Measurements from ENCODE around the gene CEP70. TPM values are rescaled to one million over a fixed set of nuclear protein-coding genes. Genes with fewer than 3 reads are reported as not detected.

Gene CEP70
- total and polyA plus RNA-seq, 3 experiments from 2014 or later, result 7.6 to 8.4 (median 8.0) TPM

DNA sequence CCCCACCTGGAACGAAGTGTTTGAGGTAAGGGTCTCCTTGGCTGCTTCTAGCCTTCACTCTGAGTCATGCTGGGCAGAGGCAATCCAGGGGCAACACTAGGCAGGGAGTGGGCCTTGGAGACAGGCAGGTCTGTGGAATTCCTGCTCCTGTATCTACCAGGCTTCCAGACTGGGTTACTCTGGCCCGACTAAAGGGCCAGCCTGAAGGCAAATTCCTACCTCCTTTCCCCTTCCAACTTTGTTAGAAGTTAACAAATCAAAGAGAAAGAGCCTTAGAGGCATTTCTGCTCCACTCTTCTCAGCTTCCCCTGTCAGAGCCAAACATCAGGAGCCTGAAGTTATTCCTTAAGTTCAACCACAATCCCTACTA lies 129.6 kb downstream of the CEP70 start:
- no peaks in the 10 kb centered on the region for H3K27me3 ChIP-seq (ENCODE audit: insufficient read depth, low read length, poor library complexity, severe bottlenecking)
- Mint-ChIP-seq H3K27ac (no peak overlapping the region), H3K4me3 (no peak overlapping the region), H3K27me3 (peaks cover 15 to 30% of the 10 kb centered on the region in 2 donors), H3K36me3 (no peaks in the 10 kb centered on the region), H3K4me1 (no peaks in the 10 kb centered on the region), H3K9me3 (no peaks in the 10 kb centered on the region)
- H3K27ac ChIP-seq (ENCODE audit: low read depth, low read length), result no peak overlapping the region
- ChIA-PET CTCF (no interaction called here), POLR2A (no interaction called here)
- H3K9me3 ChIP-seq (ENCODE audit: low read length), result no peaks in the 10 kb centered on the region
- no peaks in the 10 kb centered on the region for H3K4me1 ChIP-seq (ENCODE audit: insufficient read depth, low read length)
- DNase-seq, result no peak
- no peak overlapping the region for H3K4me3 ChIP-seq (ENCODE audit: low read length)
- H3K36me3 ChIP-seq (ENCODE audit: insufficient read depth, low read length), result no peaks in the 10 kb centered on the region

GRCh38 chr3:138463724-138464490 lies 130.2 kb downstream of the CEP70 start:
- POLR2A ChIA-PET, result no interaction called here
- no peaks in the 10 kb centered on the region for H3K4me1 Mint-ChIP-seq
- no peaks in the 10 kb centered on the region for H3K36me3 Mint-ChIP-seq
- DNase-seq, result no peak
- H3K36me3 ChIP-seq (ENCODE audit: insufficient read depth, low read length), result no peaks in the 10 kb centered on the region
- H3K27me3 Mint-ChIP-seq, result peaks cover 15 to 30% of the 10 kb centered on the region in 2 donors
- no peak overlapping the region for H3K4me3 Mint-ChIP-seq
- H3K9me3 ChIP-seq (ENCODE audit: low read length), result no peaks in the 10 kb centered on the region
- H3K27me3 ChIP-seq (ENCODE audit: insufficient read depth, low read length, poor library complexity, severe bottlenecking), result no peaks in the 10 kb centered on the region
- CTCF ChIA-PET, result no interaction called here
- no peak overlapping the region for H3K27ac Mint-ChIP-seq
- no peaks in the 10 kb centered on the region for H3K4me1 ChIP-seq (ENCODE audit: insufficient read depth, low read length)
- H3K9me3 Mint-ChIP-seq, result no peaks in the 10 kb centered on the region
- H3K27ac ChIP-seq (ENCODE audit: low read depth, low read length), result no peak overlapping the region
- H3K4me3 ChIP-seq (ENCODE audit: low read length), result no peak overlapping the region

GRCh38 chr3:138461896-138462295 lies 132.2 kb downstream of the CEP70 start:
- Mint-ChIP-seq H3K27me3 (peaks cover 12 to 23% of the 10 kb centered on the region in 2 donors), H3K27ac (no peak overlapping the region), H3K4me1 (no peaks in the 10 kb centered on the region), H3K9me3 (no peaks in the 10 kb centered on the region), H3K4me3 (no peak overlapping the region), H3K36me3 (no peaks in the 10 kb centered on the region)
- POLR2A ChIA-PET, result no interaction called here
- Histone ChIP-seq H3K36me3 (ENCODE audit: insufficient read depth, low read length) (no peaks in the 10 kb centered on the region), H3K27me3 (ENCODE audit: insufficient read depth, low read length, poor library complexity, severe bottlenecking) (no peaks in the 10 kb centered on the region), H3K4me1 (ENCODE audit: insufficient read depth, low read length) (no peaks in the 10 kb centered on the region), H3K4me3 (ENCODE audit: low read length) (no peak overlapping the region), H3K9me3 (ENCODE audit: low read length) (no peaks in the 10 kb centered on the region), H3K27ac (ENCODE audit: low read depth, low read length) (no peak overlapping the region)
- no peak for DNase-seq
- CTCF ChIA-PET, result no interaction called here

GRCh38 chr3:138461246-138461645 lies 132.8 kb downstream of the CEP70 start:
- ChIA-PET POLR2A (no interaction called here), CTCF (no interaction called here)
- Histone ChIP-seq H3K27ac (ENCODE audit: low read depth, low read length) (no peak overlapping the region), H3K36me3 (ENCODE audit: insufficient read depth, low read length) (no peaks in the 10 kb centered on the region), H3K27me3 (ENCODE audit: insufficient read depth, low read length, poor library complexity, severe bottlenecking) (no peaks in the 10 kb centered on the region), H3K4me3 (ENCODE audit: low read length) (no peak overlapping the region), H3K9me3 (ENCODE audit: low read length) (no peaks in the 10 kb centered on the region), H3K4me1 (ENCODE audit: insufficient read depth, low read length) (no peaks in the 10 kb centered on the region)
- Mint-ChIP-seq H3K36me3 (no peaks in the 10 kb centered on the region), H3K27me3 (peaks cover 11 to 23% of the 10 kb centered on the region in 2 donors), H3K4me1 (peaks cover 0 to under 1% (median under 1%) of the 10 kb centered on the region in 3 donors), H3K27ac (no peak overlapping the region), H3K9me3 (no peaks in the 10 kb centered on the region), H3K4me3 (no peak overlapping the region)
- DNase-seq, result no peak

DNA sequence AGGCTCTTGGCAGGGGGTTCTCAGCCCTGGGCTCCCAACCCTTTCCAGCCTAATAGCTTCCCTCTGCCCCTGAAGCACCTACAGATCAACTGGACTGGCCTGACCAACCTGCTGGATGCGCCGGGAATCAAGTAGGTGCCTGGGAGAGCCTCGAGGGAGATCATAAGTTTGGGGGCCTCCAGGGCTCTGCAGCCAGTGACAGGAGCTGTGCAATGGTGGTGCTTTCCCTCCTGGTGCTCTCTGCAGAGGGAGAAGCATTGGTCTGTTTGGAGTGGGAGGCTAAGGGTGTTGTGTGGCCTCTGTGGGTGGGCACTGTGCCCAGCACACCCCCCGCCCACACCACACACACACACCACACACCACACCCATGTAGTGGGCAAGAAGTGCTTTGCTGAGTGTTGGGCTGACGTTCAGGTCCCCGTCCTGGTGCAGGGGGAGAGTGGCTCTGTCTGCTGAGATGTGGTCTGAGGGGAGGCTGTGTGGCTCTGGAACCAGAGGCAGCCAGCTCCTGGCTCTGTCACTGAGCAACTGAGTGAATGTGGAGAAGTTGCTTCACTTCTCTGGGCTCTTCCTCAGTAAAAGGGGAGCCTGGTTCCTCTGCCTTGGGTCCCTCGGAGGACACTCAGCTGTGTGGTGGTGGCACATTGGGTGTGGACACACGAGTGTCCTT lies 133.4 kb downstream of the CEP70 start:
- no peak for DNase-seq
- H3K27ac Mint-ChIP-seq, result no peak overlapping the region
- CTCF ChIA-PET, result no interaction called here

DNA sequence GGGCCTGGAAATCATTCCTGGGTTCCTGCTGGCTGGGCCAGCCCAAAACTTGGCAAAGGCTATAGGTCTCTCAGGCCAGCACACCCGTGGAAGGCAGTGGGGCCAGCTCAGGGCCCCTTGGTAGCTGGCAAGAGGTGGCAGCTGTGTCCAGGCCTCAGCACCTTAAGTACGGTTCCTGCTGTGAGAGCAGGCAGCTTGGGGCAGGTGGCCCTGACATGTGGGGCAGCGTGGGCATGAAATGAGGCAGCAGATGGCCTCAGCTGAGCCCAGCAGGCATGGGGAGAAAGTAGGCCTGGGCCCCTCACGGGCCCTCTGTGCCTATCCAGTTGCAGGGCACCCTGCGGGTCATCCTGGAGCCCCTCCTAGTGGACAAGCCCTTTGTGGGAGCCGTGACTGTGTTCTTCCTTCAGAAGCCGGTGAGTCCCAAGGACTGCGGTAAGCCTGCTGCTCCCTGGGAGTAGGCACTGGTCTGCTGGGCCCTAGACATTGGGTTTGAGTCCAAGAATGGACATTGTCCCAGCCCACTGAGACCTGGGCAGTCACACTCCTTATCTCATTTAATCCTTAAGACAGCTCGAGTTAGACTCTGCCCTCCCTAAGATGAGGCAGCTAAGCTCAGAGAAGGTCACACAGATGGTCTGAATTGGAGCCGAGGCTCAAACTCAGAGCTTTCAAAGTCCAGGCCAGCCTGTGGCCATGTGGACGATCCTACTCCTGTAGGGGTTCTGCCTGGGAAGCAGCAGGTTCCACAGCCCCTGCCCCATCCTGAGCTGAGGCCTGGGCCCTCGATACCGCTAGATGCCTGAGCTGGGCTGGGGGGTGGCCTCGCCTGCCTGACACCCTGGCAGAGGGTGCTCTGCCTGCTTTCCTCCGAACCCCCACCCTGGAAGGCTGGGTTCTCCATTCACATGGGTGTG lies 134.2 kb downstream of the CEP70 start:
- Mint-ChIP-seq H3K27me3 (peaks cover 14 to 22% of the 10 kb centered on the region in 2 donors), H3K4me1 (peaks cover 0 to 8% (median 8%) of the 10 kb centered on the region in 3 donors), H3K4me3 (no peak overlapping the region), H3K27ac (no peak overlapping the region), H3K9me3 (no peaks in the 10 kb centered on the region), H3K36me3 (no peaks in the 10 kb centered on the region)
- Histone ChIP-seq H3K4me3 (ENCODE audit: low read length) (no peak overlapping the region), H3K36me3 (ENCODE audit: insufficient read depth, low read length) (no peaks in the 10 kb centered on the region), H3K27me3 (ENCODE audit: insufficient read depth, low read length, poor library complexity, severe bottlenecking) (no peaks in the 10 kb centered on the region), H3K4me1 (ENCODE audit: insufficient read depth, low read length) (no peaks in the 10 kb centered on the region), H3K9me3 (ENCODE audit: low read length) (no peaks in the 10 kb centered on the region), H3K27ac (ENCODE audit: low read depth, low read length) (no peak overlapping the region)
- CTCF ChIA-PET, result interaction anchor here (1.0 kb wide), 1 partner anchor 42 kb away, joined by 4 read pairs; no protein-coding TSS in a partner anchor
- DNase-seq, result no peak
- POLR2A ChIA-PET, result no interaction called here

More for the DNA sequence above, 133.4 kb downstream of the CEP70 start:
- H3K36me3 Mint-ChIP-seq, result no peaks in the 10 kb centered on the region
- H3K4me1 Mint-ChIP-seq, result peaks cover 0 to 7% (median 6%) of the 10 kb centered on the region in 3 donors
- H3K36me3 ChIP-seq (ENCODE audit: insufficient read depth, low read length), result no peaks in the 10 kb centered on the region
- H3K9me3 ChIP-seq (ENCODE audit: low read length), result no peaks in the 10 kb centered on the region
- H3K4me3 ChIP-seq (ENCODE audit: low read length), result no peak overlapping the region
- no peaks in the 10 kb centered on the region for H3K9me3 Mint-ChIP-seq
- no peak overlapping the region for H3K27ac ChIP-seq (ENCODE audit: low read depth, low read length)
- no peak overlapping the region for H3K4me3 Mint-ChIP-seq
- peaks cover 13 to 23% of the 10 kb centered on the region in 2 donors for H3K27me3 Mint-ChIP-seq
- H3K27me3 ChIP-seq (ENCODE audit: insufficient read depth, low read length, poor library complexity, severe bottlenecking), result no peaks in the 10 kb centered on the region
- POLR2A ChIA-PET, result no interaction called here
- H3K4me1 ChIP-seq (ENCODE audit: insufficient read depth, low read length), result no peaks in the 10 kb centered on the region

DNA sequence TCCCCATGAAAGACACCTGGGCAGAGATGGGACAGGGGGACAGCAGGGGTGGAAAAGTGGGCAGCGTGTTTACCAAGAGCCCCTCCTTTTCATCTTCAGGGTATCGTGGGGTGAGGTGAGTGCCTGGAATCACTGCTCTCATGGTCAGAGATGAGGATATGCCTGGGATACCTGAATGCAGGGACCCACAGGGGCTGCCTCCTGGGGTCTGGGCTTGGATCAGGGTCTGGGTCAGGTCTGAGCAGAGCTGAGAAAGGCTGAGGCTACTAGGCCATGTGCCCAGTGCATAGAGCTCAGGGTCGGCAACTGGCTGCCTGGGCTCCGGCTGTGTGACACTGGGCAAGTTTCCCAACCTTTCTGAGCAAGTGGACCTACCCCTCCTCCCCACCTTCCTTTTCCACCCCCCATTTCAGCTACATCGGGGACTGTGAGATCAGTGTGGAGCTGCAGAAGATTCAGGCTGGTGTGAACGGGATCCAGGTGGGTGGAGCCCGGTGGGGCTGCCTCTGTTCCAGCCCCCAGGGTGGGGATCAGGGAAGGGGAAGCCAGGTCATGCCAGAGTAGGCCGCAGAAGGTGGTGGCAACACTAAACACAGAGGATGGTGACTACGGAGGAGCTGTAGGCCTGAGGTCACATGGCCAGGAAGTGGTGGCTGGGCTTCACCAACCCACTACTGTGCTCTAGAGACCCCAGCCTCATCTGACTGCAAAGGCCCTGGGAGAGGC lies 135.1 kb downstream of the CEP70 start:
- H3K36me3 ChIP-seq (ENCODE audit: insufficient read depth, low read length), result no peaks in the 10 kb centered on the region
- ChIA-PET POLR2A (no interaction called here), CTCF (interaction anchor here (1.0 kb wide), 1 partner anchor 41 kb away, joined by 4 read pairs; no protein-coding TSS in a partner anchor)
- H3K4me1 ChIP-seq (ENCODE audit: insufficient read depth, low read length), result no peaks in the 10 kb centered on the region
- no peaks in the 10 kb centered on the region for H3K9me3 ChIP-seq (ENCODE audit: low read length)
- no peaks in the 10 kb centered on the region for H3K9me3 Mint-ChIP-seq
- H3K4me3 ChIP-seq (ENCODE audit: low read length), result no peak overlapping the region
- no peaks in the 10 kb centered on the region for H3K36me3 Mint-ChIP-seq
- no peak for DNase-seq
- no peaks in the 10 kb centered on the region for H3K27me3 ChIP-seq (ENCODE audit: insufficient read depth, low read length, poor library complexity, severe bottlenecking)
- H3K27ac ChIP-seq (ENCODE audit: low read depth, low read length), result no peak overlapping the region
- H3K27me3 Mint-ChIP-seq, result peaks cover 11 to 23% of the 10 kb centered on the region in 2 donors
- no peak overlapping the region for H3K4me3 Mint-ChIP-seq
- no peak overlapping the region for H3K27ac Mint-ChIP-seq
- H3K4me1 Mint-ChIP-seq, result peaks cover 0 to 11% (median 8%) of the 10 kb centered on the region in 3 donors
